ENCODE data around the gene RAB27B.

Gene RAB27B

DNA sequence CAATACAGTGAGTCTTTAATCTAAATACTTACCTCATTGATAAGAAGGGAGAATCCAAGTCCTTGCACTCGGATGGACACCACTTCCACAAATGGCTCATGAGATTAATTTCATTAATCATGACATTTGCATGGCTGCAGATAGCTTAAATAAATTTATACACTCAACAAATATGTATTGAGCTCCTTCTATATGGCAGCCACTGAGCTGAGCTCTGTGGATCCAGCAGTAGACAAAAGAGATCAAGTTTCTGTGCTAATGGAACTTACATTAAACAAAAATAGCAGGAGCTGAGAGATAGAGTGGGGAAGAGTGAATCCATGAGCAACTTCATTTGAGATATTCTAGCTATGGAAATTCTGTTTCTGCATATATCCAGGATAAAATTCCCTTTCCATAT, 44.4 kb downstream of the RAB27B start:
- DNase-seq, result no peak

DNA sequence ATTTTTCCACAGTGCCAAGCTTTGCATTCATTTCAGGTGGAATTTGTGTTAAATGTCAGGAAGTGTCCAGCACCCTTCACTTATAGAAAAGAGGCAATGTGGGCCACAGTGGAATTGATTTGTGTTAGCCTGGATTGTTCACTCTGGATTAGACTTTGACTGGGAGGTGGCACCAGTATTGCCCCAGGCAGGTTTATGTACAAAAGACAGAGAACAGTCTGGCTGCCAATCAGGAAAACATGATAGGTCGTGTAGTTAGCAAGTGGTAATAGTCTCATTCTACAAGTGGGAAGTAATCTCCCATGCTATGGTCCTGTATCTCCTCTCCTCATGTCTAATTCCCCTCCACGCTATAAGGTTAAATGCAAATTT, 45.6 kb downstream of the RAB27B start:
- no peak for DNase-seq

DNA sequence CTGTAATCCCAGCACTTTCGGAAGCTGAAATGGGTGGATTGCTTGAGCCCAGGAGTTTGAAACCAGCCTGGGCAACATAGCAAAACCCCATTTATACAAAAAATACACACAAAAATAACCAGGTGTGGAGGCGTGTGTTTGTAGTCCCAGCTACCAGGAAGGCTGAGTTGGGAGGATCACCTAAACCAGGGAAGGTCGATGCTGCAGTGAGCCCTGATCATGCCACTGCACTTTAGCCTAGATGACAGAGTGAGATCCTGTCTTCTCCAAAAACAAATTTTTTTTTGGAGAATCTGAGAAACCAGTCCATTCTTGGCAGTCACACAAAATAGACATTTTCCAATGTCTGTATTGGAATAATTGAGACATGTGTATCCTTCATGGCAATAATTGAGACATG, 46.8 kb downstream of the RAB27B start:
- DNase-seq, result no peak

DNA sequence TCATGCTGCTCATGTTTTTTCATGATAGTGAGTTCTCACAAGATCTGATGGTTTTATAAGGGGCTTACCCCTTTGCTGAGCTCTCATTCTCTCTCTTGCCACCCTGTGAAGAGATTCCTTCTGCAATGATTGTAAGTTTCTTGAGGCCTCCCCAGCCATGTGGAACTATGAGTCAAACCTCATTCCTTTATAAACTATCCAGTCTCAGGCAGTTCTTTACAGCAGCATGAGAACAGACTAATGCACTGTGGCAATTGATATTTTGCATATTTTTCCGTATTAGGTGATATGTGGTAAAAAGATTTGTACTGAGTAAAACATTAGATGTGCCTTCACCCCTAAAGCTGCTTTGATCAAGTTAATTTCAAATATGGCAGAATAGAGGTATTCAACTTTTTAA, 48.8 kb downstream of the RAB27B start:
- no peak for DNase-seq

DNA sequence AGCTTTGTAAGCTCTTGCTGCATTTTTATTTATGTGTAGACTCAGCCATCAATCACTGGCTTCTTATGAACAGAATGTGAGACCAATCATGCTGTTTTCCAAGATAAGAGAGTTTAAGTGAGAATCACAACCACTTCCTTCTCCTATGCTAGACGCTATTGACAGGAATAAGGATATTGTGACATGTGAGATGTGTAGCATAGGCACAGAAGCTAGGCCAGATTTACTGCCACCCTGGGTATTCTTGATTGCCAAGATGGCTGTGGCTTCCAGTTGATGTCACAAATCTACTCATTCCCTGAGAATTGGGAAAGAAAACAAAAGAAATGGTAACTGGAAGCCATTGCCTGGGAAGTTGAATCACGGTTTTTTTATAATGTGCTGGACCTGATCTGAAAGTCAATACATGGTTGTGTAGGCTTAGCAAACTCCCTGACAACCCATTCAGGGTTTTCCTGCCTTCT, 49.9 kb downstream of the RAB27B start:
- DNase-seq, result no peak

DNA sequence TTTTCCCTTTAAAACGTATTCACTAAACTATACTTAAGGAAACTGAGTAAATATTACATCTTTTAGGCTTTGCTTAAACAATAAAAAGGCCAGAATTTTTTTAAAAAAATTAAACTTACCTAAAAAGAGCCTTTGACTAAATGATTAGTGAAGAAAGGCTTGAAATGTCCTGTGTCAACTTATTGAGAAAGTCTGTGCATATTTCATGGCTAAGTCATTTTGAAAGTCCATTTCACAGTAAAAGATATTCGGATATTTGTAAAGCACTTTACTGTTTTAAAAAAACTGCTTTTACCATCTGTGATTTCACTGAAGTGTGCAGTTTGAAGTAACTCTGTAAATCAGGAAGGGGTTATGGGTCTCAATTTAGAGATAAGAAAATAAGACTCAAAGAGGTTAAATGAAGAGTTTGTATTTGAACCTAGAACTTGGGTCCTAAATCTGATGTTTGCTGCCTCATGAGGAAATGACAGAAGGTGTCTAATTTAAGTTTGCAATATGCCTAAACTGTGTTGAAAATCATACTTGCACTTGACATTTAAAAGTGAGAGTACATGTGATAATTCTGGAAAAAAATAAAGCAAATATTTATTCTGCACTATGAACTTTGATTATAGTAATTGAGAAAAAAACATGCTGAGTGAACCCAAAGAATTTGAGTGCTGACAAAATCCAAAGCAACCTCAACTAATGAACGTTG, 50.5 kb downstream of the RAB27B start:
- DNase-seq, result no peak

DNA sequence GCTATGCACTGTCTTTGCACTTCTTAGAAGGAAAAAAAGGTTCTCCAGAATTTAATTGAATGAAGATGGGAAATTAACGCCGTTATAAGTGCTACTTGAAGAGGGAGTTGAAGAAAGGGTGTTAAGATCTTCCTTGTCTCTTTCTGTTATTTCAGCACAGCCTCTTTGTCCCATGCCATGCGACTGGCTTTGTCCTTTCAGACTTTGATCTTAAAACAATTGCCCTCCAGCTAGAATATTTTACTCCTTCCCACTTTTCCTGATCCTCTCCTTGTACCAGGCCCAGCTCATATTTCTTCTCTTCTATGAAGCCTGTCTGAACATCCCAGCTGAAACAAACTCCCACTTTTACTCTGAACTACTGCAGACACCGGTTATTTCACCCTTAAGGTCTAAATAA, 51.4 kb downstream of the RAB27B start:
- DNase-seq, result no peak

DNA sequence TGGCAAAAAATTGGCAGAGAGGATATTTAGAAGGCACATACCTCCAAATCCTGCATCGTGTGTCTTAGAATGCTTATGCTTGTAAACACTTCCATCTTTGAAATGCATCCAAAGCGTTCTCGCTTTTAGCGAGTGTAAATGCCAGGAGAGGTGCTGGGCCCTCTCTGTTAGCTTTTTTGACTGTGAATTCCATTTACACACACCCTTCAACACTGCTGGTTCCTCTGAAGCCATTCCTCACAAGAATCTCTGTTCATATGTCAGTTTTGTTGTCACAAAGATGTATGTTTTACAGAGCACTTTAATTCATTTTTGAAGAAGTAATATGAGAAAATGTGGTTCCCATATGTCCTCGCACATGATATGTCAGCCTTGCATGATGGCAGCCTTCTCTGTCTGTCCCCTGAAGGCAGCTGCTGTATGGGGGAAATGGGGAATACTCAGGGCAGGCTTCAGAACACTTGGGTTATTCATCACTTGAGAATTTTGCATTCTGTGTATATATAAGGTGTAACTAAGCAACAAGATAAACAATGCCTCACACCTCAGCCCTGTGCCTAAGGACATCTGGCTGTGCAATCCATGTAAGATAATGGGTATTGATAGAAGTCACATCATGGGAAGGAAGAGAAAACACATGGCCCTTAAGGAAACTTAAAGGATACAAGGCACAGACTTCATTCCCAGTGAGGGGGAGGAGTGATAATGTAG, 52.3 kb downstream of the RAB27B start:
- DNase-seq, result no peak

DNA sequence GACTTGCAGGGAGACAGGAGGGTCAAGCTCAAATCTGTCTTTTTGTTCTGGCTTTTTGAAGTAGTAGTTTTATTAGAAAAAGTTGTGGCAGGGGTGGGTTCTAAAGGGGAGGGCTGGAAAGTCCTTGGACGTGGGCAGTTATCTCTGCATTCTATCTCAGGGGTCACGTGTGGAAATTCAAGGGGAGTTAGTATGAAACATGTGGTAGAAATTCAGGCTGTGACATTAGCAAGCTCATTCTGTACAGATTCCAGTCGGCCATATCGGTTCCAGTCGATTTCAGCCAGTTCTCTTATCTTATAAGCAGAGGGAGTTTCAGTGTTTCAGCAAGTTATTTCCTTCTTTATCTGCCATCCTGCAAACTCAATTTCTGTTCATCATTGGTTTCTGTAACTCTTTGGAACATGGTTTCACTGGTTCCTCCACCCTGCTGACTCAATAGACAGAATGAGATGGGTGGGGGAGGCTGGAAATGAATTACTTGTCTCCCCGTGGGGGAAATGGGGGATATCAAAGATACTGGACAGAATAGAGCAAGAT, 53.0 kb downstream of the RAB27B start:
- DNase-seq, result no peak

DNA sequence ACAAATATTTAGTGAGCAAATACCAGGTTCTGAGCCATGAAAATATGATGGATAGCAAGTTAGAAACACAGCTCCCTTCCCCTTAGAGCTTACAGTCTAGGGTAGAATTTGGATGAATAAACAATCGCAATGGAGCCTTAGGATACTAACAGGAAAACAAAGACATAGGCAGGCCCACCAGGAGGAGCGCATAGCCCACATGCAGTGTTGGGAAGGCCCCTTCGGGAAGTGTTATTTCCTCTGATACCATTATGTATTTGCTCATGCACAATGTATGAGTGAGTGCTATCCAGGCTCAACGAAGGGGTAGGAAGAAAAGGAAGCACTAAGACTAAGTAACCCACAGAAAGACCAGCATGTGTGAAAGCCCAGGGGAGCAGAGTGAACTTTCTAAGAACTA, 54.0 kb downstream of the RAB27B start:
- no peak for DNase-seq

DNA sequence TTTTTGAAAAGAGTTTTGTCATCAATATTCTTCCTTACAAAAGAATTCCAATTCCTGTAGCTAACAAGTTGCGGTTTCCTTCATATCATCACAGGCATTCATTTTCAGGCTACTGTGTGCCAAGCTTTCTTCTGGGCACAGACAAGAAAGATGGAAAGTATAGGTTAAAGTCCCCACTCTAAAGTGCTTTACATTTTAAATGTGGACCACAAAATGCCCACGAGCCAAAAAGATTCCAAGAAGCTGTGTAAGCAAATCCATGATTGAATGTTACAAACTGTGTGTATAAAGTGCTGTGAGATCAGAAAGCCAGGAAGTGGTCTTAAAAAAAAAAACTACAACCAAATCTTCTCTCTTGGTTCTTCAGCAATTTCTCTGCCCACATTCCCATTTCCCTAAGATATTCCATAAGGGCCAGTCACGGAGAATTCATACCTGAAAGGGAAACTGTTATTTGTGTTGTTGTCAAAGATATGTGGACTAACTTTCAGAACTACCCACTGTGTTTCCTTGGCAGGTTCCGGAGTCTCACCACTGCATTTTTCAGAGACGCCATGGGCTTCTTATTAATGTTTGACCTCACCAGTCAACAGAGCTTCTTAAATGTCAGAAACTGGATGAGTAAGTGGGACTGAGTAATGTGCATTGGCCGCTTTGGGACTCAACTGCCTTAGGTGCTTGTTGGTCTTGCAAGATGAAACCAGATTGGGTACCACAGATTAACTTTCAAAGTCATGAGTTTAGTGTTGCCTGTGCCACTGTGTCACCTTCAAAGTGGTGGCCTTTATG, 55.7 kb downstream of the RAB27B start:
- DNase-seq, result no peak

DNA sequence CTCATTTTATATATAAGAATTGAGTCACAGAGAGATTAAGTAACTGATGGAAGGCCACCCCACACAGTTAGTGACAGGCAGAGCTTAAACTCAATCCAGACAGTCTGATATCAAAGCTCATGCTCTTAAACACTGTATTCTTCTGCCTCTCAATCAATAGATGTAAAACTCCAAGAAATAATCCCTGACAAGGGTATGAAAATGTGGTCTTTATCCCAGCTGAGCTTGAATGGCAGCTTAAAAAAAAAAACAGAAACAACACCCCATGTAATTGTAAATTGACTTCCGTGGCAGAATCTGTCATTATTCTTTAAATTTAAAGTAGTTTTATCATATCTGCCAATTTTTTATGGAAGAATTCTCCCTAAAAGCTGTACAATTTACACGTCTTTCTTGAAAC, 60.1 kb downstream of the RAB27B start:
- no peak for DNase-seq

DNA sequence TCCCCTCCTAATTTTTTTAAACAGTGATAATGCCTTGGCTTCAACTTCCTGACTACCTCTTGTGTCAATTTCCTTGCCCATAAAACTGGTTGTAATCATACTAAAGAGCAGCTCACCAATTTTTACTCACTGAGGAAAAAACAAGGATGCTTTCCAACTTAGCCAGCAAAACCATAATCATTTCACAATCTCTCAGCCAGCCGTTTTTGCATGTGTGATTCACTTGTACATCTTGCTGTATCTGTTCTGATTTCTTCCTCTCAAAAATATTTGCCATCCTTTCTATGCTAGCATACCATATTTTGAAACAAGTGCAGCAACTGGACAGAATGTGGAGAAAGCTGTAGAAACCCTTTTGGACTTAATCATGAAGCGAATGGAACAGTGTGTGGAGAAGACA, 60.7 kb downstream of the RAB27B start:
- no peak for DNase-seq

DNA sequence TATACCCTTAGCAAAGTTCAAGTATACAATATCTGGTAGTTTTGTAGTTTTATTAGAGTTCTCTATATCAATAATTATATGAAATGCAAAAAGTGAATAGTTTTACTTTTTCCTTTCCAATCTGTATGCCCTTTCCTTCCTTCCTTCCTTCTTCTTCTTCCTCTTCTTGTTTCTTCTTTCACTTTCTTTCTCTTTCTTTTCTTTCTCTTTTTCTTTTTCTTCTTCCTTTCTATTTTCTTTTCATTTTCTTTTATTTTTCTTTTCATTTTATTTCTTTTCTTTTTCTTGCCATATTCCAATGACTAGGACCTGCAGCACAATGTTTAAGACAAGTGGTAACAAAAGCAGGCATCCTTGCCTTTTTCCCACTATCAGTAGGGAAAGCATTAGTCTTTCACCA, 71.2 kb downstream of the RAB27B start:
- DNase-seq, result no peak

DNA sequence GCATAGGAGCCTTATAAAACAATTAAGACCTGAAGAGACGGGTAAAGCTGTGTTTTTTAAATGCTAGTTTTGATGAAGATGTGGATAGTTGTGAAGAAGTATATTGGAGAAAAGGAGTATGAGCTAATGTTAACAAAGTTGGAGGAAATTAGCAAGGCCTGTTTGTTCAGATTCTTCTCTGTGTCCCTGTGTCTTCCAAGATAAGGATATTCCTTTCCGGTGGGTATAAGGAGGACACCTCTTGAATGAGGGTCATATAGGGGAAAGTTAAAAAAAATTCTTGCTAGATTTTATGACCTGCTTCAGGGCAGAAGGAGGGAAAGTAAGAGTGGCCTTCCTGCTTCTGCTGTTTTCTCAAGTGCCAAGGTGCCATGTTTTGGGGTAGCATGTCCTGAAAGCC, 72.0 kb downstream of the RAB27B start:
- DNase-seq, result no peak

DNA sequence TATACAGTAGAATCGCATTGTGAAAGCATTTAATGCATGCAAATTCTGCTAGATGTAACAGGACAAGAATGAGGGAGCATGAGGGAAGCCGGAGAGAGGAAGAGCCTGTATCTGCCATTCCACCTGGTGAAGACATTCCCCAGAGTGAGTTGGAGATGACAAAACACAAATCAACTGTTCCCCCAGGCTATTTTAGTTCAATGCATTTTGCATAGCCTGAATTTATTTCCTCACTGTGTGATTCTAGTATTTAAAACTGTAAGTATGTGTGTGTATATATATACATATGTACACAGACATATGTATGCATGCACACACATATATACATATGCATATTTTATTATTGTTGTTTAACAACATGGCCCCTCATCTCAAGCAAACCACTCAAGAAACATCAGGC, 76.3 kb downstream of the RAB27B start:
- DNase-seq, result no peak

DNA sequence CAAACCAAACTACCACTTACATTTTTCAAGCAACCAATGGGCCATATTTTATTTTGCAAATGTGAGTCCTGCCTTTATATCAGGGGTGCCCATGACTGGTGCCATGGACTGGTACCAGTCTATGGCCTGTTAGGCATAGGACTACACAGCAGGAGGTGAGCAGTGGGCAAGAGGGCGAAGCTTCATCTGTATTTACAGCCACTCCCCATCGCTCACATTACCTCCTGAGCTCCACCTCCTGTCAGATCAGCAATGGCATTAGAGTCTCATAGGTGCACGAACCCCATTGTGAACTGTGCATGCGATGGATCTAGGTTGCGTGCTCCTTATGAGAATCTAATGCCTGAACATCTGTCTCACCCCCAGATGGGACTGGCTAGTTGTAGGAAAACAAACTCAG, 77.4 kb downstream of the RAB27B start:
- DNase-seq, result no peak

DNA sequence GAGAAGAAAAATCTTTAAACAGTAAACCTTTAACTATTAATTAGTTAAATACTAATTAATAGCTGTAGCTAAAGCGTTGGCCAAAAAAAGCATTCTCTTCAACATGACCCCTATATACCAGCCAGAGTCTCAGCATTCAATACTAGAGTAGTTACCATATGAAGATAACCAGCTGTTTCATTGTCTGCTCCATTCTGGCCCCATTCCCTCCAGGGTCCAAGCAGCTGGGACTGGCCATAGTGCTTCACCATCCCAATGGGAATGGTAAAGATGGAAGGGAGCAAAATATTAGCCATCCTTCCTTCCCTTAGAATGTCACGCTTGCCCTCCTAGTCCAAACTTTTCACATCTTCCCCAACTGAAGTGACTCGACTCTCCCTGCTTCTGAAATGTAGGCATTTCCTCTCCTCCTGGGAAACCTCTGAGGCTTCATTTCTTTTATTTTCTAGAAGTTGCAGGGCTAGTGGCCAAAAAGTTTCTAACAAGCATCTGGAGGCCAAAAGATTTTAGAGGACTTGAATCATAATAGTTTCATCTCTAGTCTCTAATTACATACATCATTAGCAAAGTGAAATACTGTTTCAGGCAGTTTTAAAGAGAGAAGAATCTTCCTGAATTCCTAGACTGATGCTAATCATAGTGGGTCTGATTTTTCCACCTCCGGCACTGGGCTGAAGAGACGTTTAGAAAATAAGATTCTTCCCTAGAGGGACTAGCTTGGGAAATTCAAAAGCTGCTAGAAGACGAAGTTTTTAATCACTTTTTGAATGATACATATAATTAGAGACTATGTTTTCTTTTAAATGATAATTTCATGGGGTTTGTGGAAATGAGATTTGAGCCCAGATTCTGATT, 78.3 kb downstream of the RAB27B start:
- DNase-seq, result no peak

DNA sequence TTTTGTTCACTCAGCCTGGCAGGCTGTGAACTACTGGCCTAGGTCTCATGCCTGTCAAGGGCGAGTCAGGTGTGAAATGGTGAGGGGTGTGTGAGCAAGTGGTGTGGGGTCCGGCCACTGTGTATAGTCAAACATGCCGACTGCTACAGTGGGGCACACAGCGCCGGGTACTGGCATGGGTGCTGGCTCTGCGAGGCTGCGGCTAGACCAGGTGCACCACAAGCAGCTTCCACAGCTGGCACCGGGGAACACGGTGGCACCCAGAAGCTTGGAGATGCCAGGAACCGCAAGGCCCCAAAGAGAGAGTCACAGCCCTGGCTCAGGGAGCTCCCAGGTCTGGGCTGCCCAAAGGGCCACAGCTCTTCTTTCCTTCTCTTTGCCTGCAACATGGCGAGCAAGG, 81.3 kb downstream of the RAB27B start:
- no peak for DNase-seq

DNA sequence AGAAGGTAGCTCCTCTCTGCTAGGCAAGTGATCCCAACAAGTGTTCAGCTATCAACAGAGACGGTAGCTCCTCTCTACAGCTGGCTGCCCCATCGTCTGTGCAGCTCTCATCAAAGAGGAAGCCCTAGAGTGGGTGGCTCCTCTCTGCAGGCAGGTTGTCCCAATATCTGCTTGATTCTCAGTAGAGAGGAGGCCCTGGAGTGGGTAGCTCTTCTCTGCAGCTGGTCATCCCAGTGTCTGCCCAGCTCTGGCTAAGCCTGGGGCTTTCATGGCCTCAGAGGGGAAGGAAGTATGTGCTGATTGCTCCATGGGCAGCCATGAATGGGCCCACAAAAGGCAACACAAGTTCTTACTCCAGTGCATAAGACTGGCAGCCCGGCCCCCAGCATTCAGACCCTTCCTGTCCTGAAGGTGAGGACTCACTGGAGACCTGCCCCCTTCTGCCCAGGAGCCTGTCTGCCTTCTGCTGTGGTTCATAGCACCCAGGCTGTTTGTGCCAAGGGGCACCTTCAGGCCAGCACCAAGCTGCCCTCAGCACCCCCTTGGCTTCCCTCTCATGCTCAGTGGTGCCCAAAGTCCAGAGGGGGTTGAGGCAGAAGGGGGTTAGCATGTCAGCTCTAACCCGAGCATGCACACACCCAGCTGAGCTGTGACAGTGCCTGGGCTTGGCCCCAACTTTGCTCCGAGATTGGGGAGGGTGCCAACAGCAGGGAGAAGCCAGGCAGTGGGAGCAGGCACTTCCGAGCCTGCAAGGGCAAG, 82.1 kb downstream of the RAB27B start:
- DNase-seq, result no peak

DNA sequence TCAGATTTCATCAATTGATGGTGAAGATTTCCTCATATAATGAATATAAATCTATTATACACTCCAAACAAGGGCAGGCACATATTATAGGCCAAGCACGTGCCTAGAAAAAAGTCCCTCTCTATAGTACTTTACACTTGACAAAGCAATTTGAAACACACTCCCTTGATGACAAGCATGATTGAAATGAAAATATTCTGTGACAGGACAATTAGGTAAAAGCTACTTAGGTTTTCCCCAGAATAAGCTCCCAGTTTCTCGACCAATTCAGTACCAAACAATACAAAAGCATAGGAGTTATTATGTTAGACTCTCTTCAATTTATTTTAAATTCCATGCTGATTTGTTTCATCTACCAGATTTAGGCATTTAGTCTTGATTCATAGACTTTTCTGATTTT, 83.3 kb downstream of the RAB27B start:
- no peak for DNase-seq

DNA sequence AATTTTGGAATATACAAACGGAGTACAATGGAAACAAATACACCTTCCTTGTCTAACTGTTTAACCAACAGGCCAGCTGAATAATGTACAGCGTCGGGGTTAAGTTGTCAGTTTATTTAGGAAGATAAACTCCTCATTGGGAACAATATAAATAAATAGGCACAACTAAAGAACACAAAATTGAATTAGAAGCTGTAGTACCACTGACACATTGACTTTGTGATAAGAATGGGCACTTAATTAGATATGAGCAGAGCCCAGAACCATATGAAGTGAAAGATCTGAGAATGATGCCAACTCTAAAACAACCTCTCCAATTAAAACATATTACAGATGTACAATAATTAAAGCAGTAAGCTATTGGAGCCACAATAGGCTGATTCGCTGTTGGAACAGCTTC, 86.5 kb downstream of the RAB27B start:
- DNase-seq, result no peak
